ENCODE data around the gene RIF1. TPM values are rescaled to one million over a fixed set of nuclear protein-coding genes. Genes with fewer than 3 reads are reported as not detected.

The RIF1 gene
- total RNA-seq, 1 donor from 2014 or later: 36.4 TPM

- ATAC-seq (no peak), DNase-seq (no peak)
- Histone ChIP-seq H3K36me3 (no peaks in the 10 kb centered on the region), H3K4me3 (no peak overlapping the region), H3K4me1 (no peaks in the 10 kb centered on the region), H3K27me3 (no peaks in the 10 kb centered on the region), H3K27ac (no peak overlapping the region), H3K9me3 (no peaks in the 10 kb centered on the region)
- intact Hi-C loops (cut with DNase I): no loop called here
- no peak for TF ChIP-seq CTCF (IDR thresholded peaks at IDR 0.05)
Measured at GRCh38 chr2:151498178-151498577, 88.5 kb downstream of the RIF1 start.

GRCh38 chr2:151506170-151506569 is 96.5 kb downstream of the RIF1 start:
- H3K9me3 ChIP-seq: no peaks in the 10 kb centered on the region
- DNase-seq (no peak), ATAC-seq (no peak)
- H3K27me3 ChIP-seq: no peaks in the 10 kb centered on the region
- H3K36me3 ChIP-seq: no peaks in the 10 kb centered on the region
- no peak for TF ChIP-seq CTCF (IDR thresholded peaks at IDR 0.05)
- no peak overlapping the region for H3K27ac ChIP-seq
- H3K4me1 ChIP-seq: no peaks in the 10 kb centered on the region
- intact Hi-C loops (cut with DNase I): no loop called here
- H3K4me3 ChIP-seq: no peak overlapping the region

GRCh38 chr2:151508519-151508918 is 98.8 kb downstream of the RIF1 start:
- Histone ChIP-seq H3K27me3 (no peaks in the 10 kb centered on the region), H3K4me3 (no peak overlapping the region), H3K27ac (no peak overlapping the region), H3K4me1 (no peaks in the 10 kb centered on the region), H3K9me3 (no peaks in the 10 kb centered on the region), H3K36me3 (no peaks in the 10 kb centered on the region)
- intact Hi-C loops (cut with DNase I): no loop called here
- TF ChIP-seq CTCF (IDR thresholded peaks at IDR 0.05): no peak
- peak; percentile 25 for ATAC-seq
- DNase-seq: no peak

GRCh38 chr2:151518802-151519201 is 109.1 kb downstream of the RIF1 start:
- no peak overlapping the region for H3K27ac ChIP-seq
- no peaks in the 10 kb centered on the region for H3K36me3 ChIP-seq
- no peaks in the 10 kb centered on the region for H3K27me3 ChIP-seq
- ATAC-seq (no peak), DNase-seq (no peak)
- H3K9me3 ChIP-seq: no peaks in the 10 kb centered on the region
- H3K4me1 ChIP-seq: no peaks in the 10 kb centered on the region
- no peak for TF ChIP-seq CTCF (IDR thresholded peaks at IDR 0.05)
- intact Hi-C loops (cut with DNase I): no loop called here
- H3K4me3 ChIP-seq: no peak overlapping the region

- H3K4me1 ChIP-seq: no peaks in the 10 kb centered on the region
- intact Hi-C loops (cut with DNase I): no loop called here
- ATAC-seq: no peak
- no peak overlapping the region for H3K27ac ChIP-seq
- no peaks in the 10 kb centered on the region for H3K27me3 ChIP-seq
- no peak for TF ChIP-seq CTCF (IDR thresholded peaks at IDR 0.05)
- no peaks in the 10 kb centered on the region for H3K36me3 ChIP-seq
- no peak overlapping the region for H3K4me3 ChIP-seq
- H3K9me3 ChIP-seq: no peaks in the 10 kb centered on the region
- no peak for DNase-seq
Measured at GRCh38 chr2:151520976-151521375, 111.3 kb downstream of the RIF1 start.

GRCh38 chr2:151522556-151522955 is 112.9 kb downstream of the RIF1 start:
- TF ChIP-seq CTCF (IDR thresholded peaks at IDR 0.05): no peak
- ATAC-seq (no peak), DNase-seq (no peak)
- Histone ChIP-seq H3K4me3 (no peak overlapping the region), H3K27me3 (no peaks in the 10 kb centered on the region), H3K9me3 (no peaks in the 10 kb centered on the region), H3K4me1 (no peaks in the 10 kb centered on the region), H3K27ac (no peak overlapping the region), H3K36me3 (no peaks in the 10 kb centered on the region)
- intact Hi-C loops (cut with DNase I): no loop called here
